Smooth muscle cell (in vitro differentiated cells): ENCODE data around the gene GNGT2. TPM values are rescaled to one million over a fixed set of nuclear protein-coding genes. Genes with fewer than 3 reads are reported as not detected.
A peak's percentile ranks its signal among the peaks of the same experiment; 100 is the strongest.

Experiments used
- DNase-seq: peaks from one replicate; lab custom pipeline; 2025; ENCODE audit not compliant: unreplicated experiment; lab: John Stamatoyannopoulos, UW
- H2AFZ ChIP-seq: fragments of 200-600 bp; sonication (generic); 2 replicates; pipeline ENCODE4 v1.6.0; 2016; ENCODE audit warnings: antibody characterized with exemption, low read depth, mild to moderate bottlenecking
- H3F3A ChIP-seq: fragments of 200-600 bp; sonication (generic); 2 replicates; pipeline ENCODE4 v1.6.0; 2017; ENCODE audit warnings: antibody characterized with exemption, low read depth
- H3K27ac ChIP-seq: fragments of 200-600 bp; sonication (generic); 2 replicates; pipeline ENCODE4 v1.5.1; 2016; ENCODE audit warnings: low read depth, mild to moderate bottlenecking
- H3K27me3 ChIP-seq: fragments of 200-600 bp; sonication (generic); 2 replicates; pipeline ENCODE4 v1.6.1; 2016; ENCODE audit warnings: low read depth, mild to moderate bottlenecking
- H3K36me3 ChIP-seq: fragments of 200-600 bp; sonication (generic); 2 replicates; pipeline ENCODE4 v1.5.1; 2016; ENCODE audit warnings: low read depth
- H3K4me1 ChIP-seq: fragments of 200-600 bp; sonication (generic); 2 replicates; pipeline ENCODE4 v1.5.1; 2016; ENCODE audit warnings: low read depth
- H3K4me2 ChIP-seq: fragments of 200-600 bp; sonication (generic); 2 replicates; pipeline ENCODE4 v1.6.0; 2016; ENCODE audit warnings: mild to moderate bottlenecking
- H3K4me3 ChIP-seq: fragments of 200-600 bp; sonication (generic); 2 replicates; pipeline ENCODE4 v1.5.1; 2016; ENCODE audit warnings: mild to moderate bottlenecking
- H3K79me2 ChIP-seq: fragments of 200-600 bp; sonication (generic); 2 replicates; pipeline ENCODE4 v1.6.0; 2016; ENCODE audit warnings: low read depth, mild to moderate bottlenecking
- H3K9ac ChIP-seq: fragments of 200-600 bp; sonication (generic); 2 replicates; pipeline ENCODE4 v1.6.0; 2016; ENCODE audit warnings: low read depth
- H3K9me3 ChIP-seq: fragments of 200-600 bp; sonication (generic); replicated peaks from 2 replicates; pipeline ENCODE4 v1.5.1; 2016; ENCODE audit warnings: low read depth
- H4K20me1 ChIP-seq: fragments of 200-600 bp; sonication (generic); 2 replicates; pipeline ENCODE4 v1.6.0; 2016; ENCODE audit warnings: low read depth
- WGBS: methylation state at CpG from one replicate; pipeline ENCODE4 v1.1.7; 2016; ENCODE audit warnings: low lambda C conversion rate; 5-methylcytosine and 5-hydroxymethylcytosine counted together
- polyA plus RNA-seq: library from polyadenylated mRNA; unstranded; fragments of >200 nt; fragmentation: Nextera tagmentation; extraction: Ambion mirVana; gene quantifications from 2 replicates; pipeline ENCODE4 v1.2.1, GENCODE V29; 2016
- total RNA-seq: library from RNA; depleted of rRNA; stranded (reverse); fragments of >200 nt; gene quantifications from 2 replicates; pipeline ENCODE4 v1.2.3, GENCODE V29; 2014
- TF ChIP-seq, protein P1 (sequence below): fragments of 200-600 bp; sonication (generic); IDR thresholded peaks from 2 replicates; pipeline ENCODE4 v1.5.1; 2017; ENCODE audit warnings: borderline replicate concordance, mild to moderate bottlenecking, antibody characterized with exemption; ENCODE audit not compliant: insufficient read depth, poor library complexity, severe bottlenecking

The GNGT2 gene
- total RNA-seq (0.81 TPM in 1 of 2 replicates, not detected in the other), polyA plus RNA-seq (0.44 and 0.75 TPM in 2 replicates)

DNA sequence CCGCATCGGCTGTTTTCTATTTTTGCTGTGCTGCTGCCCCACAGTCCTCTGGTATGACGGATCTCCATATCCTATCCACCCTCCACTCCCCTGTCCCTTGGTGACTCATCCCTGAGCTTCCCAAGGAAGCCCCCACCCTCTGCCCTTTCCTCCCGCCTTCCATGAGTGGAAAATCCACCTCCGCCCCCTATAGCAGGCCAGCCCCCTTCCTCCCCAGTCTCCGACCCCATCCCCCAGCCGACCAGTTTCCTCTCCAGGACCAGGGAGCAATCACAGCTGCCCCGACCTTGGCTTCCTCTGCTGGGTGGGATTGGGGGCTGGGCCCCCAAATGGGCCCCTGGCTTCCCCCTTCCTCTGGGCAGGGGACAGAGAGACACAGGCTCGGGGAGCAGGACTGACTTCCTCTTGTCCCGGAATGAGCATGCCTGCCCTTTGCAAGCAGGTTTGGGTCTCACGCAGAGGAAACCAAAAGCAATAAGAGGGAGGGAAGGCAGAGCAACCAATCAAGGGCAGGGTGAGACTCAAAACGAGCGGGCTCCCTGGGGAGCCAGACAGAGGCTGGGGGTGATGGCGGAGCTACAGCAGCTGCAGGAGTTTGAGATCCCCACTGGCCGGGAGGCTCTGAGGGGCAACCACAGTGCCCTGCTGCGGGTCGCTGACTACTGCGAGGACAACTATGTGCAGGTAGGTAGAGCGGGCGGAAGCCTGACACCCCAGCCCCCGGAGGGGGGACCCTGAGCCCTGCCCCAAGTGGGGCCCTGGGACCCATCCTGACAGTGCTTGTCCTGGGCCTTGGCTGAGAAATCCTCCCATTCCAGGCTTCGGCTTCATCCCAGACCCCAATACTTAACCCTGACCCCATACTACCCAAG is at the start of gene GNGT2, which contains the start of gene ABI3:
GNGT2 (minus strand) TSS at position 417 of the 872 bp plus-strand sequence. CDS start 3,152 bp downstream, outside the sequence.
ABI3 (plus strand) TSS at position 550 of the 872 bp plus-strand sequence; CDS start at position 568, 18 bp downstream.
- Histone ChIP-seq H3K4me1 (peaks cover 8% of the 10 kb centered on the region), H3F3A (peaks cover 4% of the 10 kb centered on the region), H3K4me3 (no peak within 1 kb of the TSS), H3K27ac (no peak within 1 kb of the TSS), H3K4me2 (peak within 1 kb of the TSS; percentile 83), H3K9ac (no peak within 1 kb of the TSS), H3K9me3 (no peaks in the 10 kb centered on the region), H3K27me3 (no peaks in the 10 kb centered on the region), H3K79me2 (no peaks in the 10 kb centered on the region), H4K20me1 (no peaks in the 10 kb centered on the region), H3K36me3 (no peaks in the 10 kb centered on the region), H2AFZ (peak within 1 kb of the TSS; percentile 82)
- TF ChIP-seq, protein P1, sequence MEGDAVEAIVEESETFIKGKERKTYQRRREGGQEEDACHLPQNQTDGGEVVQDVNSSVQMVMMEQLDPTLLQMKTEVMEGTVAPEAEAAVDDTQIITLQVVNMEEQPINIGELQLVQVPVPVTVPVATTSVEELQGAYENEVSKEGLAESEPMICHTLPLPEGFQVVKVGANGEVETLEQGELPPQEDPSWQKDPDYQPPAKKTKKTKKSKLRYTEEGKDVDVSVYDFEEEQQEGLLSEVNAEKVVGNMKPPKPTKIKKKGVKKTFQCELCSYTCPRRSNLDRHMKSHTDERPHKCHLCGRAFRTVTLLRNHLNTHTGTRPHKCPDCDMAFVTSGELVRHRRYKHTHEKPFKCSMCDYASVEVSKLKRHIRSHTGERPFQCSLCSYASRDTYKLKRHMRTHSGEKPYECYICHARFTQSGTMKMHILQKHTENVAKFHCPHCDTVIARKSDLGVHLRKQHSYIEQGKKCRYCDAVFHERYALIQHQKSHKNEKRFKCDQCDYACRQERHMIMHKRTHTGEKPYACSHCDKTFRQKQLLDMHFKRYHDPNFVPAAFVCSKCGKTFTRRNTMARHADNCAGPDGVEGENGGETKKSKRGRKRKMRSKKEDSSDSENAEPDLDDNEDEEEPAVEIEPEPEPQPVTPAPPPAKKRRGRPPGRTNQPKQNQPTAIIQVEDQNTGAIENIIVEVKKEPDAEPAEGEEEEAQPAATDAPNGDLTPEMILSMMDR = no peak
- WGBS = 31% methylated on average over 18 of the region's 22 CpGs
- DNase-seq = peak; percentile 17

DNA sequence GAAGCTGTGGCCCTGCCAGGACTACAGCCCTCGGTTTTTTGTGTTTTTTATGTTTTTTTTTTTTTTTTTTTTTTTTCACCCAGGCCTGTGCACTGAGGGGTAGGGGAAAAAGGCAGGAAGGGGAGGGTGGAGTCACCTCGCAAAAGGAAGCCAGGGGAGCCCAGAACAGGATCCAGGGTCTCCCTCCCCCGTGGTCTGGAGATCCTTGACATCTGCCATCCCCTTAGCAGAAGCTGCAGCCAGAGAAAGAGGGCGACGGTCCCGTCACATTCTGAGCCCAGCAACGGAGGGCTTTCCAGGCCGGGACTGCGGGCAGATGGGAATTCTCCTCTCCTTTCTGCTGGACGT is 49.3 kb upstream of the GNGT2 start:
- peak overlapping the region; percentile 71 for H2AFZ ChIP-seq
- H3K4me2 ChIP-seq = peak overlapping the region; percentile 87
- H3K4me1 ChIP-seq = no peaks in the 10 kb centered on the region
- H3K4me3 ChIP-seq = peak overlapping the region; percentile 58
- H3K36me3 ChIP-seq = no peaks in the 10 kb centered on the region
- H3K9ac ChIP-seq = peak overlapping the region; percentile 95
- H4K20me1 ChIP-seq = no peaks in the 10 kb centered on the region
- TF ChIP-seq, protein P1 = no peak
- H3F3A ChIP-seq = peaks cover 10% of the 10 kb centered on the region
- no peak for DNase-seq
- WGBS = 20% methylated on average over 10 of the region's 10 CpGs
- peak overlapping the region; percentile 98 for H3K27ac ChIP-seq
- H3K27me3 ChIP-seq = no peaks in the 10 kb centered on the region
- H3K79me2 ChIP-seq = no peaks in the 10 kb centered on the region
- no peaks in the 10 kb centered on the region for H3K9me3 ChIP-seq

- no peaks in the 10 kb centered on the region for H3K4me1 ChIP-seq
- no peaks in the 10 kb centered on the region for H4K20me1 ChIP-seq
- H3K27ac ChIP-seq = no peak overlapping the region
- H3K27me3 ChIP-seq = no peaks in the 10 kb centered on the region
- H3K4me3 ChIP-seq = no peak overlapping the region
- DNase-seq = no peak
- TF ChIP-seq, protein P1 = no peak
- H2AFZ ChIP-seq = no peak overlapping the region
- H3K9me3 ChIP-seq = no peaks in the 10 kb centered on the region
- no peaks in the 10 kb centered on the region for H3K36me3 ChIP-seq
- no peaks in the 10 kb centered on the region for H3K79me2 ChIP-seq
- WGBS = 91% methylated on average over 3 of the region's 3 CpGs
- H3K4me2 ChIP-seq = no peak overlapping the region
- no peak overlapping the region for H3K9ac ChIP-seq
- peaks cover 10% of the 10 kb centered on the region for H3F3A ChIP-seq
These were observed 48.0 kb upstream of the GNGT2 start for GRCh38 chr17:49258394-49258793.

DNA sequence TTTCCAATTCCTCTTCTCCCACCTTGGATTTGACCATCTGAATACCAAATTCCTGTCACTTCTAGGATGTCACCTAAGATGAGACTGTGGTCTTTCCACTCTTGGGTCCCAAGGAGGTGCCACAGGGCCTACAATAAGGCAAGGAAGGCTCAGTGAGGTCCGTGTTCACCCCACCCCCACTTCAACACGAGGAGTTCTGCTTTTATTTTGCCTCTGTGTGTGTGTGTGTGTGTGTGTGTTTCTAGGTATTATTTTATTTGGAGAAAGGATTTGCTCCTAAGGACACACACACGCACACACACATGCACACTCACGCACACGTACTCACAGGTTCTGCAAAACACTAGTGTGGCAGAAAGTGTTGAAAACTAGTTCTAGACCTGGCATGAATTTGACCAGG is 44.8 kb upstream of the GNGT2 start:
- H3K4me1 ChIP-seq = no peaks in the 10 kb centered on the region
- no peak overlapping the region for H3K27ac ChIP-seq
- no peaks in the 10 kb centered on the region for H3K36me3 ChIP-seq
- no peaks in the 10 kb centered on the region for H4K20me1 ChIP-seq
- WGBS = 80% methylated on average over 5 of the region's 5 CpGs
- H3F3A ChIP-seq = peaks cover 3% of the 10 kb centered on the region
- TF ChIP-seq, protein P1 = no peak
- H2AFZ ChIP-seq = no peak overlapping the region
- no peak overlapping the region for H3K9ac ChIP-seq
- H3K27me3 ChIP-seq = no peaks in the 10 kb centered on the region
- no peaks in the 10 kb centered on the region for H3K9me3 ChIP-seq
- no peak for DNase-seq
- no peak overlapping the region for H3K4me2 ChIP-seq
- H3K79me2 ChIP-seq = no peaks in the 10 kb centered on the region
- no peak overlapping the region for H3K4me3 ChIP-seq
